ENCODE data around the gene SEC31B. TPM values are rescaled to one million over a fixed set of nuclear protein-coding genes. Genes with fewer than 3 reads are reported as not detected.

SEC31B gene
- total and polyA plus RNA-seq, 5 donors, result 6.7 to 10.2 (median 8.5) TPM

DNA sequence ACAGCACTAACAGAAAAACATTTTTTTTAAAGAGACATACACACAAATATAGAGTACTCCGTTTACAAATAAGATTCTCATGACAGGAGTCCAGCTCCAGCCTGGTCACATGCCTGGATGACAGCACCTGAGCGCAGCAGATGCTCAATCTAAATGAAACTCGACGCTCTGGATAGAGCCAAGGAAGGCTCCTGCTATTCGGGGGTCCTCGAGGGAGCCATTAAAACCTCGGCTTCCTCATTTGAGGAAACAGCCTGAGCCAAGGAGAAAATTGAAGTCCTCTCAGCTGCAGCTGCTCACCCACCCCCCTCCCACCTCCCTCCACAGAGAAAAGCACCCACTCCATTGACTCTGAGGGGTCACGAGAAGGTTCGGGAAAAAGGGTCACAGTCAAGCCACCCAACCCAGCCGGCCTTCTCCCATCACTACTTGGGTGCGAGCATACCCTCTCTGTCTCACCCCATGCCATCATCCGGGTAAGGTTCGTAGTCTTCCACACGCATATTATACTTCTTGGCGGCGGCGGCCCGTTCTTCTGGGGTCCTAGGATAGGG, 9.3 kb upstream of the SEC31B start:
- intact Hi-C loops (cut with DNase I), result loop anchor here in 1 of 4 donors (10.0 kb wide), 1 partner anchor 184 kb away; the partner anchor contains the start of gene SCD
- H3K4me3 ChIP-seq (ENCODE audit: low read length), result peak overlapping the region; percentile 85
- no peaks in the 10 kb centered on the region for H3K9me3 ChIP-seq (ENCODE audit: control insufficient read depth, low read length)
- ATAC-seq, result no peak
- no peaks in the 10 kb centered on the region for H3K27me3 ChIP-seq (ENCODE audit: control insufficient read depth, insufficient read depth)
- peak overlapping the region; percentile 71 for H3K27ac ChIP-seq (ENCODE audit: low read length)
- H3K4me1 ChIP-seq (ENCODE audit: control insufficient read depth, insufficient read depth, low read length), result no peaks in the 10 kb centered on the region
- DNase-seq, result no peak
- under 1% methylated on average over 18 of the region's 18 CpGs for WGBS

DNA sequence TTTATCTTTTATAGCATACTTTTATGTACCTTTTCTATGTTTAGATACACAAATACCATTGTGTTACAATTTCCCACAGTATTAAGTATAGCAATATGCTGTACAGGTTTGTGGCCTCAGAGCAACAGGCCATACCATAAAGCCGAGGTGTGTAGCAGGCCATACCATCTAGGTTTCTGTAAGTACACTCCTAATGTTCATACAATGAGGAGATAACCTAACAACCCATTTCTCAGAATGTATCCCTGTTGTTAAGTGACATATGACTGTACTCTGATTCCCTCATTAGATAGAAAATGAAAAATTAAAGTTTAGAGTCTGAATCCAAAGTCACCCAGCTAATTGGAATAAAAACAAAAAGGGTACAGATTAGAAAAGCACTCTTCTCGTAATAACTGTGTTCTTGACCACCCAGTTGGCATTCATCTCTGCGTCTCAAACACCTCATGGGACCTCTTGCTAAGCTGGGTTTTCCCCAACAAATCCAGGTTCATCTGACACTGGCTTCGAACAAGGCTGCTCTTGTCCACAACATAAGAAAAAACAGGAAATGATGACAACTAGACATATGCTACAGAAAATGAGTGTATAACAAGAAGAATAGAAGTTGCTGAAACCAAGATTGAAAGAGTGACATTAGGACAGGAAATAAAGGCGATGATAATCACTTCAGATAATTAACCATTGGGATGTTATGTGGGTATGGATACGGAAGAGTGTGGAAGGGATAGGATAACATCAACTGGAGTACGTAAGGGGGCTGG, 8.6 kb upstream of the SEC31B start:
- Histone ChIP-seq H3K27me3 (ENCODE audit: control insufficient read depth, insufficient read depth) (no peaks in the 10 kb centered on the region), H3K4me3 (ENCODE audit: low read length) (peak overlapping the region; percentile 85), H3K4me1 (ENCODE audit: control insufficient read depth, insufficient read depth, low read length) (no peaks in the 10 kb centered on the region), H3K27ac (ENCODE audit: low read length) (no peak overlapping the region), H3K9me3 (ENCODE audit: control insufficient read depth, low read length) (no peaks in the 10 kb centered on the region)
- 44% methylated on average over 7 of the region's 7 CpGs for WGBS
- DNase-seq (no peak), ATAC-seq (no peak)
- intact Hi-C loops (cut with DNase I), result loop anchor here in 1 of 4 donors (10.0 kb wide), 1 partner anchor 184 kb away; the partner anchor contains the start of gene SCD

DNA sequence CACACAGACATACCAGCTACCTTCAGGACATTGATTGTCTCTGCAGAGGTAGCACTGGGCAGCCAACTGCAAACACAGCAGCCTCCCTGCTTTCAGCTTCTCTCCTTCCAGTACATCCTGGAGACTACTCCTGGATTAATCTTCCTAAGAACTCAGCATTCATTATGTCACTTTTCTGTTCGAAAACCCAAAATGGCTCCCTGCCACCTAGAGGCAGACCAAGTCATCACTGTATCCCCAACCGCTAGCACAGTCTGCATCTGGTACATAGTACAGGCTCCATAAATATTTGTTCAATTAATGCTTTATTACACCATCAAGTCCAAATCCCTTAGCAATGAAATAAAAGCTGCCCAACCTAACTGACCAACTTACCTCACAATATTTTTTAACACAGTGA, 5.0 kb upstream of the SEC31B start:
- H3K27me3 ChIP-seq (ENCODE audit: control insufficient read depth, insufficient read depth), result no peaks in the 10 kb centered on the region
- ATAC-seq (no peak), DNase-seq (no peak)
- intact Hi-C loops (cut with DNase I), result loop anchor here in 1 of 4 donors (10.0 kb wide), 1 partner anchor 180 kb away; the partner anchor contains the start of gene SCD
- no peaks in the 10 kb centered on the region for H3K9me3 ChIP-seq (ENCODE audit: control insufficient read depth, low read length)
- 84% methylated on average over 2 of the region's 2 CpGs for WGBS
- no peaks in the 10 kb centered on the region for H3K4me1 ChIP-seq (ENCODE audit: control insufficient read depth, insufficient read depth, low read length)
- H3K4me3 ChIP-seq (ENCODE audit: low read length), result no peak overlapping the region
- no peak overlapping the region for H3K27ac ChIP-seq (ENCODE audit: low read length)

DNA sequence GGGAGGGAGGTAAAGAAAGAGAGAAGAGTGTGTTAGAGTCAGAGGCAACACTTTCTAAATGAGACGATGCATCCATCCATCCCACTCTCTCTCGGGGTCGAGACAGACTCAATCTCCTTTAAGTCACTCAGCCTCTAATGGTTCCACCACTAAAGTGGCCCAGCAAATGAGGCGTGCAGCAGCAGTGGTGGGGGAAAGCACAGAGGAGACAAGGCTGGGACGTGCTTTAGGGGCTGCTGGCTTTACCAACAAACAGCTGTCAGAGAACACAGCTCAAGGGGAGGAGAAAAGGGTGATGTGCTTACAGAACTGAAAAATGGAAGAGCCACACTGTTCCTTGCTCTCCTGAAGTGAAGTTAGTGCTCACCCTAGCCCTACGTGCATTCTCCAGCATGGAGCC, 4.5 kb upstream of the SEC31B start:
- no peaks in the 10 kb centered on the region for H3K9me3 ChIP-seq (ENCODE audit: control insufficient read depth, low read length)
- ATAC-seq (no peak), DNase-seq (no peak)
- intact Hi-C loops (cut with DNase I), result loop anchor here in 1 of 4 donors (10.0 kb wide), 1 partner anchor 179 kb away; the partner anchor contains the start of gene SCD
- H3K27ac ChIP-seq (ENCODE audit: low read length), result no peak overlapping the region
- H3K4me3 ChIP-seq (ENCODE audit: low read length), result no peak overlapping the region
- 85% methylated on average over 6 of the region's 6 CpGs for WGBS
- no peaks in the 10 kb centered on the region for H3K4me1 ChIP-seq (ENCODE audit: control insufficient read depth, insufficient read depth, low read length)
- no peaks in the 10 kb centered on the region for H3K27me3 ChIP-seq (ENCODE audit: control insufficient read depth, insufficient read depth)

DNA sequence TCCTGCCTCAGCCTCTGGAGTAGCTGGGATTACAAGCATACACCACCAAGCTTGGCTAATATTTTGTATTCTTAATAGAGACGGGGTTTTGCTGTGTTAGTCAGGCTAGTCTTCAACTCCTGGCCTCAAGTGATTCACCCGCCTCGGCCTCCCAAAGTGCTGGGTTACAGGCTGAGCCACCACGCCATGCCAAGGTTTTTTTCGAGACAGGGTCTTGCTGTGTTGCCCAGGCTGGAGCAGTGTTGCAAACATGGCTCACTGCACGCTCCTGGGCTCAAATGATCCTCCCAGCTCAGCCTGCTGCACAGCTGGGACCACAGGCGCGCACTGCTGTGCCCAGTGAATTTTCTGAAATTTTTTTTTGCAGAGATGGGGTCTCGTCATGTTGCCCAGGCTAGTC, 3.3 kb upstream of the SEC31B start:
- WGBS, result 95% methylated on average over 9 of the region's 9 CpGs
- no peak for ATAC-seq
- intact Hi-C loops (cut with DNase I), result loop anchor here in 1 of 4 donors (10.0 kb wide), 1 partner anchor 178 kb away; the partner anchor contains the start of gene SCD

DNA sequence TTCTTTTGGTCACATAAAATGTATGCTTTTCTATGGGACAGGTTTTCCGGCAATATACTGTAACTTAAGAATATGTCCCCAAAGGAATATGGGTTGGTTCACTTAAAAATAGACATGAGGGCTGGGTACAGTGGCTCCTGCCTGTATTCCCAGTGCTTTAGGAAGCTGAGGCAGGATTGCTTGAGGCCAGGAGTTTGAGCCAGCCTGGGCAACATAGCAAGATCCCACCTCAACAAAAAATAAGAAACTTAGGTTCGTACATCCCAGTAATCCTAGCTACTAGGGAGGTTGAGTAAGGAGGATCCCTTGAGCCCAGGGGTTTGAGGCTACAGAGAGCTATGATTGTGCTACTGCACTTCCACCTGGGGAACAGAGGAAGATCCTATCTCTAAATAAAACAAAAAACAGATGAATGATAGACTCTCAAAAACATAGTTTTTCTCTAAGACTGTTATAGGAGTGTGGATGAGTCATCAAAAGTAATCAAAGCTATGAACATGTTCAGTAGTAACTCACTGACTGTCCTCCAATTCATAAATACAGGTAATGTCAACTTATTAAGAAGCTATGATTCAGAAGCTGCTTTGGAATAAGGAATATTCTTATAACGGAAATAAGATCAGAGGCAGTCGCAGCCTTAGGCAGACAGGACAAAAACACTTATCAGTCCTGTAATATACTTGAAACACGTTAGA, 2.6 kb upstream of the SEC31B start:
- intact Hi-C loops (cut with DNase I), result loop anchor here in 1 of 4 donors (10.0 kb wide), 1 partner anchor 177 kb away; the partner anchor contains the start of gene SCD
- Histone ChIP-seq H3K27ac (ENCODE audit: low read length) (no peak overlapping the region), H3K9me3 (ENCODE audit: control insufficient read depth, low read length) (no peaks in the 10 kb centered on the region), H3K4me1 (ENCODE audit: control insufficient read depth, insufficient read depth, low read length) (no peaks in the 10 kb centered on the region), H3K4me3 (ENCODE audit: low read length) (no peak overlapping the region), H3K27me3 (ENCODE audit: control insufficient read depth, insufficient read depth) (no peaks in the 10 kb centered on the region)
- no peak for ATAC-seq
- WGBS, result 75% methylated on average over 5 of the region's 5 CpGs
- no peak for DNase-seq

More for the DNA sequence above, 3.3 kb upstream of the SEC31B start:
- DNase-seq, result no peak
- no peak overlapping the region for H3K4me3 ChIP-seq (ENCODE audit: low read length)
- H3K4me1 ChIP-seq (ENCODE audit: control insufficient read depth, insufficient read depth, low read length), result no peaks in the 10 kb centered on the region
- no peaks in the 10 kb centered on the region for H3K9me3 ChIP-seq (ENCODE audit: control insufficient read depth, low read length)
- H3K27me3 ChIP-seq (ENCODE audit: control insufficient read depth, insufficient read depth), result no peaks in the 10 kb centered on the region
- no peak overlapping the region for H3K27ac ChIP-seq (ENCODE audit: low read length)

DNA sequence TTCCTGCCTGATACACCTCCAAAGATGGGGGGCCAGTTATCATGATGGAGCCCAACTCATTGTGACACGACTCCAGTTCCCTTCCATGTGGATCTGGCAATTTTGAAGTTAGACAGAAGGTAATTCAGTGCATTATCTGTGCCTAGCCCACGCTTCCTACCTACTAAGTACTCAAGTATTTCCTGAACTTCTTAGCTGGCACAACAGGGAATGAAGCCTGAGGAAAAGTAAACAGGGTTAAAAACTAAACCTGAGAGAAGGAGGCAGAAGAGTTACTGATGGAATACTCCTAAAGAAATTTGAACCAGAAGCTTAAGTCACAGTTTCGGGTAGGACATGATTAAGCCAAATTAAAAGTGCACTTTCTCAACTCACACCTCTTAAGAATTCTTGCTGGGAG, 1.1 kb upstream of the SEC31B start:
- WGBS, result 82% methylated on average over 3 of the region's 3 CpGs
- ATAC-seq (no peak), DNase-seq (no peak)
- Histone ChIP-seq H3K27ac (ENCODE audit: low read length) (no peak overlapping the region), H3K4me3 (ENCODE audit: low read length) (no peak overlapping the region), H3K4me1 (ENCODE audit: control insufficient read depth, insufficient read depth, low read length) (no peaks in the 10 kb centered on the region), H3K9me3 (ENCODE audit: control insufficient read depth, low read length) (no peaks in the 10 kb centered on the region), H3K27me3 (ENCODE audit: control insufficient read depth, insufficient read depth) (no peaks in the 10 kb centered on the region)
- intact Hi-C loops (cut with DNase I), result loop anchor here in 1 of 4 donors (10.0 kb wide), 1 partner anchor 176 kb away; the partner anchor contains the start of gene SCD

DNA sequence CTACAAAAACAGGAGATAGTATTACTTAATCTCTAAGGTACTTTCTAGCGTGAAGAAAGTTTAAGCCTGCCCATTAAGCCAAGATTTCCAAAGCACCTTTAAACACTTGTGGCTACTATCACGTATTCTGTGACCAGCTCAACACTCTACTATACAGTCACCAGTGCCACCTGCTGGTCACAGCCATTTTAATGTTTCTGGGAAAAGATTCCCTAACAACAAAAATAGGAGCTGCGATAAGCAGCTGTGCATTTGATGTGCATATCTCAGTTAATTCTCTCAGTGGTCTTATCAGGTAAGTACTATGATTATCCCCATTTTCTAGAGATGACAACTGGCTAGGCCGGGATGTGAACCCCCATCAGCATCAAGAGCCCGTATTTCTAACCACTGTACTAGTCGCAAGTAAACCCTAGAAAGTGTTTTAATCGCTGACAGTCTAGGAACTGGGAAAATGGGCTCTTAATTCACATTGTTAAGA, 860 bp downstream of the SEC31B start:
- Histone ChIP-seq H3K4me1 (ENCODE audit: control insufficient read depth, insufficient read depth, low read length) (no peaks in the 10 kb centered on the region), H3K27me3 (ENCODE audit: control insufficient read depth, insufficient read depth) (no peaks in the 10 kb centered on the region), H3K4me3 (ENCODE audit: low read length) (peak overlapping the region; percentile 43), H3K9me3 (ENCODE audit: control insufficient read depth, low read length) (no peaks in the 10 kb centered on the region), H3K27ac (ENCODE audit: low read length) (no peak overlapping the region)
- intact Hi-C loops (cut with DNase I), result loop anchor here in 1 of 4 donors (5.0 to 10.0 kb wide), 2 partner anchors 86 to 174 kb away; partner anchors contain the start of gene SCD
- peak; percentile 38 to 83 (median 68) for DNase-seq
- ATAC-seq, result peak; percentile 67 to 68
- WGBS, result 6% methylated on average over 7 of the region's 7 CpGs

DNA sequence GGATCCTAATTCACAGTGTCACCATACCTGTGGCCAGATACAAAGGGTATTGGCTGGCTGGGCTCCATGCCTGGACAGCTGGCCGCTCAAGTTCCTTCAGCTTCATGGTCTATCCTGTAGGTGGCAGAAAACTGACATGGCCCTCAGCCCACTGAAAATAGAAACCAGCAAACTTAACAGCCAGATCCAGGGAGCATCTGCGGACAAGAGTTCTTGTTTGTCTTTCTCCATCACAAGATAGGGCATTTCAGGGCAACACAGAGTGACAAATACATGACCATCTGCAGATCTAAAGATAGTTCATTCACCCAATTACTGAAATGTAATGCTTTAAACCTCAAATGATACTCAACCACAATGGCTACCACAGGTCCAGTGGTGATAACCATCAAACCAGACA, 2.8 kb downstream of the SEC31B start:
- 82% methylated on average over 2 of the region's 2 CpGs for WGBS
- intact Hi-C loops (cut with DNase I), result loop anchor here in 1 of 4 donors (5.0 to 10.0 kb wide), 2 partner anchors 85 to 172 kb away; partner anchors contain the start of gene SCD
- Histone ChIP-seq H3K27me3 (ENCODE audit: control insufficient read depth, insufficient read depth) (no peaks in the 10 kb centered on the region), H3K9me3 (ENCODE audit: control insufficient read depth, low read length) (no peaks in the 10 kb centered on the region), H3K4me1 (ENCODE audit: control insufficient read depth, insufficient read depth, low read length) (no peaks in the 10 kb centered on the region), H3K27ac (ENCODE audit: low read length) (no peak overlapping the region), H3K4me3 (ENCODE audit: low read length) (no peak overlapping the region)
- no peak for DNase-seq
- no peak for ATAC-seq

DNA sequence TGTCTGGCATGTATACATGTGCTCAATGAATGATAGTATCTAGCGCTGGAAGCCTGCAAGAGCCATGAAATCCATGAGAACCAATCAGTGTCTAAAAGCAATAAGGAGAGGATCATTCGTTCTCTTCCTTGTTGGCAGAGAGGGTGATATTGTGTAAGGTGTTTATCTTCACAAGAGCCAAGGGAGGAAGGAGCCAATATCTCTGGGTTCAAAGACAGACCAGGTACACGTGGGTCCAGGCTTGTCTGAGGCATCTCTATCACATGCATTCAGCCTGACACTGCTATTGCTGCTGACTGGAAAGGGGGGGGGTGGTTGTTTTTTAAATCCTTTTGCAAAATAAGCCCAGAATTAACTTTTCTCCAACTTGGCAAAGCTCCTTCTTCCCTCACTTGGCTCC, 4.0 kb downstream of the SEC31B start:
- WGBS, result 82% methylated on average over 3 of the region's 3 CpGs
- ATAC-seq (no peak), DNase-seq (no peak)
- H3K9me3 ChIP-seq (ENCODE audit: control insufficient read depth, low read length), result no peaks in the 10 kb centered on the region
- no peak overlapping the region for H3K27ac ChIP-seq (ENCODE audit: low read length)
- H3K4me1 ChIP-seq (ENCODE audit: control insufficient read depth, insufficient read depth, low read length), result no peaks in the 10 kb centered on the region
- no peaks in the 10 kb centered on the region for H3K27me3 ChIP-seq (ENCODE audit: control insufficient read depth, insufficient read depth)
- intact Hi-C loops (cut with DNase I), result loop anchor here in 1 of 4 donors (5.0 to 10.0 kb wide), 2 partner anchors 83 to 171 kb away; partner anchors contain the start of gene SCD
- H3K4me3 ChIP-seq (ENCODE audit: low read length), result no peak overlapping the region

Data from right cardiac atrium (tissue), 5 donors.